HUES6 (cell line): ENCODE data around the gene GALNT17.
A peak's percentile ranks its signal among the peaks of the same experiment; 100 is the strongest.

Source experiments
- H3K27ac ChIP-seq: 2 replicates; pipeline ENCODE4 v1.7.0; 2013; ENCODE audit warnings: low read depth, mild to moderate bottlenecking, low read length, inconsistent platforms
- H3K27me3 ChIP-seq: 2 replicates; pipeline ENCODE4 v1.6.1; 2013; ENCODE audit warnings: low read length; ENCODE audit not compliant: control insufficient read depth, insufficient read depth
- H3K36me3 ChIP-seq: 2 replicates; pipeline ENCODE4 v1.6.1; 2013; ENCODE audit warnings: low read length; ENCODE audit not compliant: control insufficient read depth, insufficient read depth
- H3K4me1 ChIP-seq: 2 replicates; pipeline ENCODE4 v1.6.1; 2013; ENCODE audit warnings: low read length; ENCODE audit not compliant: control insufficient read depth, insufficient read depth
- H3K4me3 ChIP-seq: 2 replicates; pipeline ENCODE4 v1.5.1; 2013; ENCODE audit warnings: low read depth, low read length
- H3K9ac ChIP-seq: one replicate; pipeline ENCODE4 v1.6.1; 2013; ENCODE audit warnings: mild to moderate bottlenecking, low read length
- H3K9me3 ChIP-seq: 2 replicates; pipeline ENCODE4 v1.6.1; 2013; ENCODE audit warnings: low read depth, low read length; ENCODE audit not compliant: control insufficient read depth, insufficient read depth

GALNT17 gene

GRCh38 chr7:71235253-71235652, 103.3 kb downstream of the GALNT17 start:
- Histone ChIP-seq H3K4me1 (peaks cover 27% of the 10 kb centered on the region), H3K9ac (no peak overlapping the region), H3K36me3 (peaks cover 3% of the 10 kb centered on the region; the same call in 1 of the 2 replicates), H3K9me3 (peaks cover 16% of the 10 kb centered on the region; the same call in 1 of the 2 replicates), H3K27ac (no peak overlapping the region), H3K4me3 (no peak overlapping the region), H3K27me3 (no peaks in the 10 kb centered on the region)

- H3K9ac ChIP-seq: peak overlapping the region; percentile 1
- peaks cover 7% of the 10 kb centered on the region; the same call in 1 of the 2 replicates for H3K9me3 ChIP-seq
- peaks cover 27% of the 10 kb centered on the region for H3K4me1 ChIP-seq
- no peaks in the 10 kb centered on the region for H3K36me3 ChIP-seq
- no peak overlapping the region for H3K4me3 ChIP-seq
- H3K27me3 ChIP-seq: no peaks in the 10 kb centered on the region
- peak overlapping the region; percentile 31; the same call in 1 of the 2 replicates for H3K27ac ChIP-seq
Observed at GRCh38 chr7:71236230-71237105, 104.5 kb downstream of the GALNT17 start.

- Histone ChIP-seq H3K36me3 (no peaks in the 10 kb centered on the region), H3K4me3 (no peak overlapping the region), H3K9me3 (0 out of 2 replicates have a peak, but pooled peaks cover 3% of the 10 kb centered on the region), H3K27ac (no peak overlapping the region), H3K9ac (no peak overlapping the region), H3K4me1 (peaks cover 27% of the 10 kb centered on the region), H3K27me3 (no peaks in the 10 kb centered on the region)
Observed at GRCh38 chr7:71237945-71238344, 106.0 kb downstream of the GALNT17 start.

DNA sequence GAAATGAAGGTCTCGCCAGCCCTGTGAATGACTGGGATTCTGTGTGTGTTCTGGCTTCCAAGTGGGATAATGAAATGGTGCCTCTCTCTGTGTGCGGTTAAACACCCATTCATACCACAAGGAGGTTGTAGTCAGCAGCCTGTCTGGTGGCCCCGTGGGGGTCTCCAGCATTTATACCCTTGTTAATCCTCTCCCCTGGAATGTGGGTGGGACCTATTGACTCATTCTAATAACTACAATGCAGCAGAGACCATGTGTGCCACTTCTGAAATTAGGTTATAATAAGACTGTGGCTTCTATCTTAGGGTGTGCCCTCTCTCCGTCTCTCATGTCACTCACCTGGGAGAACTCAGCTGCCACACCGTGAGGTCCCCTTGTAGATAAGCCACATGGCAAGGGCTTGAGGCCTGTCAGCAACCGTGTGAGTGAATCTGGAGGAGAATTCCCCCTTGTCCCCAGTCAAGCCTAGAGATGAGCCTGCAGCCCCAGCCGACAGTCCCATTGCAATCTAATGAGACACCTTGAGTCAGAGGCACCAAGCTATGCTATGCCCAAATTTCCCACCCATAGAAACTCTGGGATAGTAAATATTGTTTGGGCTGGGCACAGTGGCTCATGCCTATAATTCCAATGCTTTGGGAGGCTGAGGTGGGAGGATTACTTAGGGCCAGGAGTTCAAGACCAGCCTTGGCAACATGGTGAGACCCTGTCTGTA, 106.8 kb downstream of the GALNT17 start:
- Histone ChIP-seq H3K4me1 (peaks cover 27% of the 10 kb centered on the region), H3K9me3 (0 out of 2 replicates have a peak, but pooled peaks cover 3% of the 10 kb centered on the region)

DNA sequence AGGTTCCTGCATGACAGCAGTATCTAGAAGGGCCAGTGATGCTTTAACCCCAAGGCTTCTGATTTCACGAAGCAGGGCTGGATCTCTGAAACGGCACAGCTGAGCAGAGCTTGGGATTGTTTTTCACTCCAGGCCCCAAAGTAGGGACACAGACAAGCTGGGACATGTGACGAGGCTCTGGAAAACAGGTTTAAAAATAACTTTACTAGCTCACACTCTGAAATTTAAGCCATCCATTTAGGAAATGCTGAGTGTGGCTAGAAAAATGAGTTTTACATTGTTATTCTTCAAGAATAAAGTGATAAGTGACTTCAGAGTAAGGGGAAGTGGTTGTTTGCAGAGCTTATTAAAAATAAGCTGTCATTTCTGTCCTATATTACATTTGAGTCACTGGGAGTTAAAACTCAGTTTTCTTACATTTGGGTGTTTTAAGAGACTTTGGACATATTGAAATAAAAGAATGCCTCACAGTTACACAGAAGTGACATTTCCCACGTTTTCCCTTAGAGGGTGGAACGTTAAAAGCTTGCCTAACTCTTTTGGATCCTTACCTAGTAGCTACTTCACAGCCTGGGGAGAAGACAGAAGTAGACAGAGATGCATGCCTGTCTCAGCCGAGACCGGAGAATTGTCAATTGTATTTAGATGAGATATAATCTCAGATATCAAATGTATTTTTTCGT, 107.8 kb downstream of the GALNT17 start:
- no peak overlapping the region for H3K9ac ChIP-seq
- H3K27ac ChIP-seq: no peak overlapping the region
- H3K4me3 ChIP-seq: no peak overlapping the region
- H3K4me1 ChIP-seq: peaks cover 27% of the 10 kb centered on the region
- no peaks in the 10 kb centered on the region for H3K27me3 ChIP-seq
- 0 out of 2 replicates have a peak, but pooled peaks cover 3% of the 10 kb centered on the region for H3K9me3 ChIP-seq
- H3K36me3 ChIP-seq: no peaks in the 10 kb centered on the region

More for the DNA sequence above, 106.8 kb downstream of the GALNT17 start:
- Histone ChIP-seq H3K27ac (no peak overlapping the region), H3K27me3 (no peaks in the 10 kb centered on the region), H3K9ac (no peak overlapping the region), H3K36me3 (no peaks in the 10 kb centered on the region), H3K4me3 (no peak overlapping the region)

GRCh38 chr7:71243736-71244410, 111.9 kb downstream of the GALNT17 start:
- Histone ChIP-seq H3K27ac (no peak overlapping the region), H3K36me3 (no peaks in the 10 kb centered on the region), H3K4me3 (no peak overlapping the region), H3K9ac (no peak overlapping the region), H3K9me3 (peaks cover 7% of the 10 kb centered on the region; the same call in 1 of the 2 replicates), H3K27me3 (no peaks in the 10 kb centered on the region), H3K4me1 (peaks cover 5% of the 10 kb centered on the region)

GRCh38 chr7:71245038-71245437, 113.1 kb downstream of the GALNT17 start:
- Histone ChIP-seq H3K27me3 (no peaks in the 10 kb centered on the region), H3K4me3 (no peak overlapping the region), H3K4me1 (peaks cover 7% of the 10 kb centered on the region; the same call in 1 of the 2 replicates), H3K9ac (no peak overlapping the region), H3K27ac (no peak overlapping the region), H3K9me3 (peaks cover 7% of the 10 kb centered on the region; the same call in 1 of the 2 replicates), H3K36me3 (no peaks in the 10 kb centered on the region)

DNA sequence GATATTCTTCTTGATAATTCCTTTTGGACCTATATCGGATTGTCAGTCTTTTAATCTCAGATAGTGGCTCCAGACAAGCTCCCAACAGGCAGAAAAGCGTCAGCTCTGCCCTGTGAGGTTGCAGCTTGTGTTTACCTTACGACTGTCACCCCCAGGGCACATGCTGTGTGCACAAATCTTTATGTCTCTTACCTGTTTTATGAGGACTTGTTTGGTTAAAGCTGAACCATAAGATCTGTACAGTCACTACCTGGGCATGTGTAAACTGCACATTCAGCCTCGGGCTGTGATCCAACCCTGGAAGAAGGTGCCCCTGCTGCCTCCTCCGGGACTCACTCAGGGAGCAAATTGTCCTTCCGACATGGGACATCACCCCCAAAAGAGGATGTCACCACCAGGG, 119.8 kb downstream of the GALNT17 start:
- Histone ChIP-seq H3K27ac (no peak overlapping the region), H3K27me3 (no peaks in the 10 kb centered on the region), H3K36me3 (peaks cover 10% of the 10 kb centered on the region), H3K4me1 (peaks cover 13% of the 10 kb centered on the region; the same call in 1 of the 2 replicates), H3K9ac (no peak overlapping the region), H3K4me3 (no peak overlapping the region), H3K9me3 (peaks cover 37% of the 10 kb centered on the region)

DNA sequence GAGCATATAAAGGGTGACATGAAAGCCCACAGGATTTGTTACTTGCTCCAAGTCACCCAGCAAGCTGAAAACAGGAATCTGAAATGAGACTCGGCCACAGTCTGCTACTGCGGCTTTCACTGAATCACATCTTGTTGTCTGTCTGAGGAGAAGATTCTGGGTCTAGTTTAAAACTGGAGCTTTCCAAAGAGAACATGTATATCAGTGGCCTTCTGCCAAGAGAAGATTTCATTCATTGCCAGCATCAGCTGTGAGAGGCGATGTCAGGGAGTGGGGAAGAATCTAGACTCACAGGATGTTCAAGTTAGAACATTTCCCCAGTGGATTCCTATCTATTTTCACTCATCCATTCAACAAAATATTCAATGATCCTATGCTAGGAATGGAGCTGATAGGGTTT, 122.8 kb downstream of the GALNT17 start:
- Histone ChIP-seq H3K4me3 (no peak overlapping the region), H3K27ac (no peak overlapping the region), H3K36me3 (peaks cover 10% of the 10 kb centered on the region), H3K9ac (no peak overlapping the region), H3K27me3 (no peaks in the 10 kb centered on the region), H3K9me3 (peaks cover 38% of the 10 kb centered on the region), H3K4me1 (peaks cover 5% of the 10 kb centered on the region; the same call in 1 of the 2 replicates)

DNA sequence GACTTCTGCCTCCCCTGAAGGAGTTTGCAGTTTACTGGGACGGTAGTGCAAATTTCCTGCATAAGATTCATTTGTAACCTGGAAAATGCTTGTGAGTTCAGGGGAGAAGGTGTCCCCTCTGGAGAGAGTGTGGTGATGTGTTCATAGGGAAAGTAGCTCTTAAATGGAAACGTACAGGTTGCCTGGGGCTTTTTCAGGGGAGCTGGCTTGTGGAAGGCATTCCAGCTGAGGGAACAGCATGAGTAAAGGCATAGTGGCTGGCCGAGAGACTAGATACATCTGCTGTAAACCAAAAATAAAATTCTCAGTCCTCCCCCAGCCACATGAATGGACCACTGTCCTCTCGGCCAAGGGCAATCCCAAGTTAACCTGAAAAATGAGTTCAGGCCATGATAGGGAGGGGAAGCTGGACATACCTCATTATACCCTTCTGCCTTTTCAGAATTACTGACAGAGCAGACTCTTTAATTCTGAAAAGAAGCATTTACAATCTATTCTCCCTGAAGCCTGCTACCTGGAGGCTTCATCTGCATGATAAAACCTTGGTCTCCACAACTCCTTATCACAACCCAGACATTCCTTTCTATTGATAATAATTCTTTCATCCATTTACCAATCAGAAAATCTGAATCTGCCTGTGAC, 123.7 kb downstream of the GALNT17 start:
- no peak overlapping the region for H3K9ac ChIP-seq
- H3K27ac ChIP-seq: peak overlapping the region; percentile 68; the same call in 1 of the 2 replicates
- peaks cover 10% of the 10 kb centered on the region for H3K36me3 ChIP-seq
- H3K4me1 ChIP-seq: peaks cover 5% of the 10 kb centered on the region; the same call in 1 of the 2 replicates
- H3K4me3 ChIP-seq: no peak overlapping the region; the same call in 1 of the 2 replicates
- no peaks in the 10 kb centered on the region for H3K27me3 ChIP-seq
- H3K9me3 ChIP-seq: peaks cover 38% of the 10 kb centered on the region
